SK-N-SH (cell line): ENCODE measurements around the gene DNAJB8. TPM values are rescaled to one million over a fixed set of nuclear protein-coding genes. Genes with fewer than 3 reads are reported as not detected.

Source experiments
- CTCF ChIA-PET: fragments of 300-600, 350-600 bp; formaldehyde crosslinking; extraction: SDS; loops from one replicate; lab custom pipeline; 2021; lab: Yijun Ruan, JAX
- POLR2A ChIA-PET: fragments of 350-600 bp; sonication (Branson Sonifier 250); formaldehyde crosslinking; extraction: SDS; loops from one replicate; lab custom pipeline; 2020; ENCODE audit warnings: antibody characterized with exemption, inconsistent platforms; lab: Yijun Ruan, JAX
- DNase-seq: peaks from one replicate; pipeline ENCODE4 v3.0.0; 2012
- H2AFZ ChIP-seq: fragments of 200-600 bp; sonication (generic); 2 replicates; pipeline ENCODE4 v1.8.1; 2016; ENCODE audit warnings: antibody characterized with exemption, mild to moderate bottlenecking, low read depth
- H3F3A ChIP-seq: fragments of 200-600 bp; sonication (generic); replicated peaks from 2 replicates; pipeline ENCODE3; 2016; ENCODE audit warnings: antibody characterized with exemption, mild to moderate bottlenecking; ENCODE audit not compliant: insufficient read depth
- H3K27ac ChIP-seq, 2 experiments: fragments of 200-500 bp in 1 of 2; fragments of 200-600 bp in 1 of 2; sonication (Bioruptor generic) in 1 of 2; sonication (generic), shearing (Covaris generic) in 1 of 2; 2 replicates each; pipeline versions ENCODE4 v1.5.1 to v1.6.1; 2014 to 2016; ENCODE audit warnings: low read depth in 2 of 2, inconsistent platforms in 1 of 2, low read length in 1 of 2, mild to moderate bottlenecking in 1 of 2, mixed read lengths in 1 of 2
- H3K27me3 ChIP-seq: fragments of 200-600 bp; sonication (generic), shearing (Covaris generic); 2 replicates; pipeline ENCODE4 v1.6.1; 2016; ENCODE audit warnings: mixed run types; ENCODE audit not compliant: insufficient read depth
- H3K36me3 ChIP-seq, 2 experiments: fragments of 200-500 bp in 1 of 2; fragments of 200-600 bp in 1 of 2; sonication (Bioruptor generic) in 1 of 2; sonication (generic) in 1 of 2; replicated peaks in 1 of 2; 2 replicates each; pipeline versions ENCODE3 to v1.5.1; 2014 to 2016; ENCODE audit warnings: low read length in 1 of 2, mild to moderate bottlenecking in 1 of 2; ENCODE audit not compliant: insufficient read depth in 2 of 2, control insufficient read depth in 1 of 2
- H3K4me1 ChIP-seq, 2 experiments: fragments of 200-500 bp in 1 of 2; fragments of 200-600 bp in 1 of 2; sonication (Bioruptor generic) in 1 of 2; sonication (generic), shearing (Covaris generic) in 1 of 2; 2 replicates each; pipeline versions ENCODE4 v1.5.1 to v1.6.1; 2014 to 2016; ENCODE audit warnings: low read depth in 1 of 2, low read length in 1 of 2, mixed run types in 1 of 2; ENCODE audit not compliant: insufficient read depth in 2 of 2, control insufficient read depth in 1 of 2
- H3K4me2 ChIP-seq: fragments of 200-600 bp; sonication (generic), shearing (Covaris generic); 2 replicates; pipeline ENCODE4 v1.6.1; 2017; ENCODE audit warnings: mixed run types
- H3K4me3 ChIP-seq, 2 experiments: fragments of 200-500 bp in 1 of 2; fragments of 200-600 bp in 1 of 2; sonication (Bioruptor generic) in 1 of 2; sonication (generic), shearing (Covaris generic) in 1 of 2; 2 replicates each; pipeline versions ENCODE4 v1.5.1 to v1.8.1; 2014 to 2016; ENCODE audit warnings: low read depth in 2 of 2, inconsistent platforms in 1 of 2, low read length in 1 of 2, mild to moderate bottlenecking in 1 of 2, mixed read lengths in 1 of 2, moderate library complexity in 1 of 2
- H3K79me2 ChIP-seq: fragments of 200-600 bp; sonication (generic); 2 replicates; pipeline ENCODE4 v1.8.1; 2017; ENCODE audit warnings: mild to moderate bottlenecking; ENCODE audit not compliant: insufficient read depth
- H3K9ac ChIP-seq: fragments of 200-600 bp; sonication (generic); 2 replicates; pipeline ENCODE4 v1.6.1; 2017; ENCODE audit warnings: mixed run types
- H3K9me2 ChIP-seq: fragments of 200-600 bp; sonication (generic); 2 replicates; pipeline ENCODE4 v1.6.1; 2017; ENCODE audit warnings: mixed run types
- H3K9me3 ChIP-seq: fragments of 200-600 bp; sonication (generic); 2 replicates; pipeline ENCODE4 v1.6.1; 2017; ENCODE audit warnings: mixed run types, mild to moderate bottlenecking, moderate library complexity
- H4K20me1 ChIP-seq: fragments of 200-600 bp; sonication (generic); 2 replicates; pipeline ENCODE4 v1.6.1; 2017; ENCODE audit warnings: mild to moderate bottlenecking, mixed run types; ENCODE audit not compliant: insufficient read depth
- CHD2 ChIP-seq: fragments of 150-350 bp; IDR thresholded peaks from 2 replicates; pipeline ENCODE4 v1.6.1; 2018; ENCODE audit warnings: low read length; ENCODE audit not compliant: partially characterized antibody
- EP300 ChIP-seq, 2 experiments: IDR thresholded peaks; 2 replicates each; pipeline versions ENCODE4 v1.4.0 to v1.6.1; 2012; ENCODE audit warnings: borderline replicate concordance in 1 of 2, low read depth in 1 of 2, low read length in 1 of 2
- EZH2phosphoT487 ChIP-seq: fragments of 200-600 bp; sonication (generic); IDR thresholded peaks from 2 replicates; pipeline ENCODE4 v1.6.1; 2017; ENCODE audit warnings: low read depth, mixed run types, mild to moderate bottlenecking, antibody characterized with exemption, moderate library complexity, borderline replicate concordance
- FOSL2 ChIP-seq: IDR thresholded peaks from 2 replicates; pipeline ENCODE4 v1.4.0; 2012; ENCODE audit warnings: low read depth, mild to moderate bottlenecking, moderate library complexity, borderline replicate concordance
- GABPA ChIP-seq: IDR thresholded peaks from 2 replicates; pipeline ENCODE4 v1.4.0; 2012; ENCODE audit warnings: low read depth, mild to moderate bottlenecking
- JUND ChIP-seq: IDR thresholded peaks from 2 replicates; pipeline ENCODE4 v1.4.0; 2012
- MEF2A ChIP-seq: IDR thresholded peaks from 2 replicates; pipeline ENCODE4 v1.4.0; 2012; ENCODE audit warnings: low read depth, borderline replicate concordance
- MXI1 ChIP-seq: IDR thresholded peaks from 2 replicates; pipeline ENCODE4 v1.6.1; 2012; ENCODE audit warnings: mild to moderate bottlenecking, low read depth, low read length, improper control_type of control experiment
- NFIC ChIP-seq: IDR thresholded peaks from 2 replicates; pipeline ENCODE4 v1.4.0; 2012; ENCODE audit warnings: borderline replicate concordance
- POLR2AphosphoS5 ChIP-seq: IDR thresholded peaks from 2 replicates; pipeline ENCODE4 v1.6.1; 2012; ENCODE audit warnings: low read depth, low read length
- RXRA ChIP-seq: IDR thresholded peaks from 2 replicates; pipeline ENCODE4 v1.4.0; 2012; ENCODE audit warnings: low read depth, mild to moderate bottlenecking, borderline replicate concordance
- SIN3A ChIP-seq: IDR thresholded peaks from 2 replicates; pipeline ENCODE4 v1.6.1; 2012; ENCODE audit warnings: low read depth, mild to moderate bottlenecking, low read length, moderate library complexity, borderline replicate concordance
- SMC3 ChIP-seq: IDR thresholded peaks from 2 replicates; pipeline ENCODE4 v1.6.1; 2012; ENCODE audit warnings: low read depth, low read length, improper control_type of control experiment
- TCF12 ChIP-seq: IDR thresholded peaks from 2 replicates; pipeline ENCODE4 v1.4.0; 2012
- TEAD4 ChIP-seq: IDR thresholded peaks from 2 replicates; pipeline ENCODE4 v1.4.0; 2012; ENCODE audit warnings: mild to moderate bottlenecking, borderline replicate concordance; ENCODE audit not compliant: insufficient read depth
- USF1 ChIP-seq: IDR thresholded peaks from 2 replicates; pipeline ENCODE4 v1.4.0; 2012; ENCODE audit warnings: low read depth, borderline replicate concordance
- ZBTB33 ChIP-seq: IDR thresholded peaks from 2 replicates; pipeline ENCODE4 v1.4.0; 2012; ENCODE audit warnings: low read depth, borderline replicate concordance
- WGBS: methylation state at CpG from one replicate; pipeline ENCODE4 v1.1.6; 2017; ENCODE audit warnings: low lambda C conversion rate; 5-methylcytosine and 5-hydroxymethylcytosine counted together
- polyA plus RNA-seq, 3 experiments: library from polyadenylated mRNA; depleted of rRNA; stranded (reverse); fragments of >200 nt; gene quantifications; 2 replicates each; pipeline ENCODE4 v1.2.3, GENCODE V29; 2012
- TF ChIP-seq, protein P1 (sequence below): fragments of 200-600 bp; sonication (generic); IDR thresholded peaks from 2 replicates; pipeline ENCODE4 v1.6.1; 2017; ENCODE audit warnings: antibody characterized with exemption, mild to moderate bottlenecking, moderate library complexity
- TF ChIP-seq, protein P2 (sequence below): IDR thresholded peaks from 2 replicates; pipeline ENCODE4; 2012

DNAJB8 gene
- polyA plus RNA-seq, 1 of the 3 experiments (the other 2 are of a cell fraction): not detected

DNA sequence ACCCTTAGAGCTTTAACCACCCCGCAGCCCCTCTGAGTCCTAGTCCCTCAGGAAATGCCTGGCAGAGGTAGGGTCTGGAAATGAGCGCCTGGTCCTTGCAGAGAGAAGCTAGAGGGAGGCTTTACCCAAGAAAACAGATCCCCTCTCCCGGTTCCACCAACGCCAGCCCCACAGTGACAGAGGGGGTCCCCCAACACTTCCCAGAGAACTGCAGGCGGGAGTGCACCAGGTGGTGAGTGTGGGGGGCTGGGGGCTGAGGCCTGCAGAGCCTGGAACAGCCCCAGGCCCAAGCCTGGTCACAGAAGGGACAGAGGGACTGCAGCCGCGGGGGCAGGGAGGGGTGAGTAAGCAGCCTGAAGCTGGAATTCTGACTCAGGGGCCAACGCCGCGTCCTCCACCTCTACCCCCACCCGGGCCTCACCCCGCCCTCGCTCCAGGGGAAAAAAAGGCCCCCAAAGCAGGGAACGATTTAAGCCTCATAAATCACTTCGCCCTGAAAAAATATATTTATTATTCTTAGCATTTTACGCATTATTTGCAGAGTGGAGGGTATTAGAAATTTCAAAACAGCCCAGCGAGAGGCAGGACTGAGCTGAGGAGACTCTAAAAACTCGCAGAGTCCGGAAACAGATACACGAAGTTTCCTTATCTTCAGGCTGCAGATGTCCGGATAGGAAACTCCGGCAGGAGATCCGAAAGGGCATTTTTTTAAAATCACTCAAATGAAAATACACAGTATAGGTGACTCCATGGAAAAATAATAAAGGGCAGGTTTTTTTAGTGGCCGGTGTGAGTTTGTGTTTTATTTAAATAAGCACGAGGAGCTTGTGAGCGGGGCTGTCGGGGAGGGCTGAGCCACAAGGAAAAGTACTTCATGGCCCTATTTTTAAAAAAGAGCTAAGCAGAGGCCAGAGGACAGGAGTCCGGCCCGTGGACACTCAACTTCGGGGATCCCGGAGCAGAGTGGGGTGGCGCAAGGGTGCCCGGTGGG, 16.3 kb upstream of the DNAJB8 start:
- Histone ChIP-seq H3K79me2 (peaks cover 34% of the 10 kb centered on the region), H4K20me1 (no peaks in the 10 kb centered on the region), H3K27me3 (no peaks in the 10 kb centered on the region), H2AFZ (peak overlapping the region; percentile 50), H3K9me2 (no peaks in the 10 kb centered on the region), H3K9ac (peak overlapping the region; percentile 34; the same call in 1 of the 2 replicates), H3F3A (peaks cover 7% of the 10 kb centered on the region), H3K27ac (peak overlapping the region; percentile 51 to 97), H3K4me3 (peak overlapping the region; percentile 12 to 75), H3K36me3 (peaks cover 0 to 29% of the 10 kb centered on the region in 2 experiments), H3K9me3 (no peaks in the 10 kb centered on the region), H3K4me1 (peaks cover 8 to 43% of the 10 kb centered on the region in 2 experiments), H3K4me2 (peak overlapping the region; percentile 63)
- 21% methylated on average over 32 of the region's 33 CpGs for WGBS
- TF ChIP-seq EZH2phosphoT487 (no peak), SMC3 (no peak), JUND (peak; percentile 51; the same call in 1 of the 2 replicates), CHD2 (peak; percentile 9), USF1 (no peak), NFIC (no peak), MEF2A (no peak), TCF12 (peak; percentile 53; the same call in 1 of the 2 replicates), SIN3A (no peak), TEAD4 (0 out of 2 replicates have a peak, but pooled peaks have one; percentile 28), GABPA (0 out of 2 replicates have a peak, but pooled peaks have one; percentile 17), POLR2AphosphoS5 (peak; percentile 6; the same call in 1 of the 2 replicates), EP300 (IDR thresholded peaks at IDR 0.05; ENCODE audit: borderline replicate concordance in 1 of 2, low read depth in 1 of 2, low read length in 1 of 2) (peak in 1 of 2 experiments; percentile 35; a peak in 1 of 4 replicates), FOSL2 (peak; percentile 64; the same call in 1 of the 2 replicates), RXRA (0 out of 2 replicates have a peak, but pooled peaks have one; percentile 17), ZBTB33 (no peak), MXI1 (peak; percentile 34; the same call in 1 of the 2 replicates)
- TF ChIP-seq, protein P1, sequence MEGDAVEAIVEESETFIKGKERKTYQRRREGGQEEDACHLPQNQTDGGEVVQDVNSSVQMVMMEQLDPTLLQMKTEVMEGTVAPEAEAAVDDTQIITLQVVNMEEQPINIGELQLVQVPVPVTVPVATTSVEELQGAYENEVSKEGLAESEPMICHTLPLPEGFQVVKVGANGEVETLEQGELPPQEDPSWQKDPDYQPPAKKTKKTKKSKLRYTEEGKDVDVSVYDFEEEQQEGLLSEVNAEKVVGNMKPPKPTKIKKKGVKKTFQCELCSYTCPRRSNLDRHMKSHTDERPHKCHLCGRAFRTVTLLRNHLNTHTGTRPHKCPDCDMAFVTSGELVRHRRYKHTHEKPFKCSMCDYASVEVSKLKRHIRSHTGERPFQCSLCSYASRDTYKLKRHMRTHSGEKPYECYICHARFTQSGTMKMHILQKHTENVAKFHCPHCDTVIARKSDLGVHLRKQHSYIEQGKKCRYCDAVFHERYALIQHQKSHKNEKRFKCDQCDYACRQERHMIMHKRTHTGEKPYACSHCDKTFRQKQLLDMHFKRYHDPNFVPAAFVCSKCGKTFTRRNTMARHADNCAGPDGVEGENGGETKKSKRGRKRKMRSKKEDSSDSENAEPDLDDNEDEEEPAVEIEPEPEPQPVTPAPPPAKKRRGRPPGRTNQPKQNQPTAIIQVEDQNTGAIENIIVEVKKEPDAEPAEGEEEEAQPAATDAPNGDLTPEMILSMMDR: peak; percentile 38
- TF ChIP-seq, protein P2, sequence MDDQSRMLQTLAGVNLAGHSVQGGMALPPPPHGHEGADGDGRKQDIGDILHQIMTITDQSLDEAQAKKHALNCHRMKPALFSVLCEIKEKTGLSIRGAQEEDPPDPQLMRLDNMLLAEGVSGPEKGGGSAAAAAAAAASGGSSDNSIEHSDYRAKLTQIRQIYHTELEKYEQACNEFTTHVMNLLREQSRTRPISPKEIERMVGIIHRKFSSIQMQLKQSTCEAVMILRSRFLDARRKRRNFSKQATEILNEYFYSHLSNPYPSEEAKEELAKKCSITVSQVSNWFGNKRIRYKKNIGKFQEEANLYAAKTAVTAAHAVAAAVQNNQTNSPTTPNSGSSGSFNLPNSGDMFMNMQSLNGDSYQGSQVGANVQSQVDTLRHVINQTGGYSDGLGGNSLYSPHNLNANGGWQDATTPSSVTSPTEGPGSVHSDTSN: peak; percentile 24; the same call in 1 of the 2 replicates
- DNase-seq: peak; percentile 63
- ChIA-PET POLR2A (interaction anchor here (0.6 to 7.8 kb wide), 24 partner anchors 7 to 204 kb away, joined by 3 to 100 read pairs (median 7); partner anchors contain the start of gene GATA2), CTCF (interaction anchor here (0.8 to 13.1 kb wide), 21 partner anchors 9 to 315 kb away, joined by 3 to 177 read pairs (median 5); no protein-coding TSS in a partner anchor)
